ENCODE measurements around the gene TEDC1. TPM values are rescaled to one million over a fixed set of nuclear protein-coding genes. Genes with fewer than 3 reads are reported as not detected.

TEDC1 gene
- total RNA-seq, 1 experiment from 2014 or later = 26.2 TPM

DNA sequence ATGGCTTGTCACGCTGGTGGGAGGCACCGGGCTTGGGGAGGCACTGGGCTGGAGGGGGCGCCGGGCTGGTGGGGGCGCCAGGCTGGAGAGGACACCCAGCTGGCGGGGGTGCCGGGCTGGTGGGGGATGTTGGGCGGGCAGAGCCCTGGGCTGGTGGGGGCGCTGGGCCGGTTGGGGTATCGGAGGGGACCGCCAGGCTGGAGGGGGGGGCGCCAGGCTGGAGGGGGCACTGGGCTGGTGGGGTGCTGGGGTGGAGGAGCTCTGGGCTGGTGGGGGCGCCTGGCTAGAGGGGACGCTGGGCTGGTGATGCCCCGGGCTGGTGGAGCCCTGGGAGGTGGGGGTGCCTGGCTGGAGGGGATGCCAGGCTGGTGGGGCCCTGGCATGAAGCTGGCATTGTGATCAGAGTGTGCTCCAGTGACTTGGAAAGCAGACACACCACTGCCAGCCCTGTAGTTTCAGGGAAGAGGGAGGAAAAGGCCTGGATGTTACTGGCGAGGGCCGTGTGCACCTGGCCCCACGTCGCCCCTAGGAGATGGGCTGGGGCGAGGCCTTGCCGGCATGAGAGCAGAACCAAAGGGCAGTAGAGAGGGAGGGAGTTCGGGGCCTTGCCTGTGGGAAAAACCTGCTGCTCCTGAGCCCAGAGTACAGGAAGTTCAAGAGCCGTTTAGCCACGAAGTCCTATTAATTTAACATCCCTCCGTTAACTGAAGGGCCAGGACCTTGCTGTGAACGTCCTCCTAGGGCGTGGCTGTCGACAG lies 13.1 kb downstream of the TEDC1 start:
- Histone ChIP-seq H3K27ac (ENCODE audit: insufficient read length, low read depth, low read length) (no peak overlapping the region), H4K91ac (ENCODE audit: insufficient read length, low read depth, low read length) (no peak overlapping the region), H3K9ac (ENCODE audit: extremely low read depth, insufficient read length, low read length) (no peak overlapping the region), H3K18ac (ENCODE audit: insufficient read length, low read depth, low read length) (no peak overlapping the region), H3K14ac (ENCODE audit: insufficient read depth, low read length) (no peak overlapping the region), H3K4ac (ENCODE audit: low read depth, low read length) (no peak overlapping the region), H2BK20ac (ENCODE audit: low read depth, low read length, poor library complexity, severe bottlenecking) (no peak overlapping the region), H3K23ac (ENCODE audit: insufficient read length, low read depth, low read length) (no peak overlapping the region), H3T11ph (ENCODE audit: low read length) (no peak overlapping the region), H3K9me3 (ENCODE audit: control insufficient read depth, low read depth, low read length) (no peaks in the 10 kb centered on the region), H3K23me2 (ENCODE audit: insufficient read length, low read depth, low read length, poor library complexity, severe bottlenecking) (peaks cover 2% of the 10 kb centered on the region), H3K79me2 (ENCODE audit: insufficient read depth, low read length) (no peaks in the 10 kb centered on the region), H2BK5ac (ENCODE audit: insufficient read length, low read length) (no peak overlapping the region), H3K27me3 (ENCODE audit: insufficient read depth, low read length) (no peaks in the 10 kb centered on the region; the same call in 1 of the 2 replicates), H4K20me1 (ENCODE audit: control insufficient read depth, insufficient read depth, insufficient read length) (no peaks in the 10 kb centered on the region), H2BK120ac (ENCODE audit: low read depth, low read length, poor library complexity, severe bottlenecking) (no peak overlapping the region), H2AK5ac (ENCODE audit: insufficient read length, low read length) (no peak overlapping the region), H3K79me1 (ENCODE audit: insufficient read depth, low read depth, low read length, poor library complexity, severe bottlenecking) (no peaks in the 10 kb centered on the region), H3K56ac (ENCODE audit: insufficient read length, low read depth, low read length) (no peak overlapping the region), H3K4me1 (ENCODE audit: insufficient read depth, low read length) (no peaks in the 10 kb centered on the region), H4K8ac (replicated peaks; ENCODE audit: insufficient read length, low read depth, low read length) (no peak overlapping the region), H2BK15ac (ENCODE audit: low read depth, low read length) (no peak overlapping the region), H2BK12ac (ENCODE audit: insufficient read length, low read depth, low read length) (no peak overlapping the region), H4K5ac (ENCODE audit: insufficient read length, low read depth, low read length) (no peak overlapping the region), H2AFZ (ENCODE audit: low read length) (no peak overlapping the region), H3K4me2 (ENCODE audit: insufficient read depth, insufficient read length, low read length) (no peak overlapping the region)
- H3K4me3 Mint-ChIP-seq = no peak overlapping the region
- WGBS (ENCODE audit: extremely low coverage, insufficient read length, low lambda C conversion rate) = no CpG with 5 or more reads among the region's 29 CpGs
- peaks cover 0 to 8% of the 10 kb centered on the region in 2 experiments; a peak in 2 of 5 replicates for H3K9me3 Mint-ChIP-seq
- H3K4me1 Mint-ChIP-seq = 0 out of 4 replicates have a peak, but pooled peaks cover 0 to 2% of the 10 kb centered on the region in 2 experiments
- H3K36me3 Mint-ChIP-seq (ENCODE audit: insufficient read depth in 1 of 3, low read depth in 3 of 3) = no peaks in the 10 kb centered on the region; a peak in 1 of 7 replicates
- peaks cover 24% of the 10 kb centered on the region for H3K27me3 Mint-ChIP-seq (ENCODE audit: low read depth)
- 0 out of 7 replicates have a peak overlapping the region, but pooled peaks of 1 of the 3 experiments have one; percentile 49 for H3K27ac Mint-ChIP-seq
- DNase-seq = no peak
- TF ChIP-seq, protein P1, sequence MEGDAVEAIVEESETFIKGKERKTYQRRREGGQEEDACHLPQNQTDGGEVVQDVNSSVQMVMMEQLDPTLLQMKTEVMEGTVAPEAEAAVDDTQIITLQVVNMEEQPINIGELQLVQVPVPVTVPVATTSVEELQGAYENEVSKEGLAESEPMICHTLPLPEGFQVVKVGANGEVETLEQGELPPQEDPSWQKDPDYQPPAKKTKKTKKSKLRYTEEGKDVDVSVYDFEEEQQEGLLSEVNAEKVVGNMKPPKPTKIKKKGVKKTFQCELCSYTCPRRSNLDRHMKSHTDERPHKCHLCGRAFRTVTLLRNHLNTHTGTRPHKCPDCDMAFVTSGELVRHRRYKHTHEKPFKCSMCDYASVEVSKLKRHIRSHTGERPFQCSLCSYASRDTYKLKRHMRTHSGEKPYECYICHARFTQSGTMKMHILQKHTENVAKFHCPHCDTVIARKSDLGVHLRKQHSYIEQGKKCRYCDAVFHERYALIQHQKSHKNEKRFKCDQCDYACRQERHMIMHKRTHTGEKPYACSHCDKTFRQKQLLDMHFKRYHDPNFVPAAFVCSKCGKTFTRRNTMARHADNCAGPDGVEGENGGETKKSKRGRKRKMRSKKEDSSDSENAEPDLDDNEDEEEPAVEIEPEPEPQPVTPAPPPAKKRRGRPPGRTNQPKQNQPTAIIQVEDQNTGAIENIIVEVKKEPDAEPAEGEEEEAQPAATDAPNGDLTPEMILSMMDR (conservative IDR thresholded peaks at IDR 0.05) = no peak

Data from H9 (cell line).